DMS153 treated with DMSO at 0.1 percent for 48 hours (cell line): ENCODE results near the gene SCAND1.

Experiments
- DNase-seq: peaks from one replicate; lab custom pipeline; 2025; ENCODE audit not compliant: unreplicated experiment; lab: John Stamatoyannopoulos, UW

SCAND1 gene

GRCh38 chr20:35907017-35907701 lies 47.1 kb downstream of the SCAND1 start:
- no peak for DNase-seq

GRCh38 chr20:35904982-35905663 lies 49.2 kb downstream of the SCAND1 start:
- DNase-seq, result no peak

- no peak for DNase-seq
Observed at GRCh38 chr20:35903843-35904242, 50.5 kb downstream of the SCAND1 start.
